HepG2 (cell line): Measurements from ENCODE around the gene TOR4A.

ENCODE experiments used
- ATF1 ChIP-seq: IDR thresholded peaks from 2 replicates; pipeline ENCODE4 v1.6.1; 2016; ENCODE audit warnings: mild to moderate bottlenecking, control low read depth
- CTCF ChIP-seq: sonication (generic); formaldehyde crosslinking; IDR thresholded peaks from 2 replicates; pipeline ENCODE4 v1.5.0; 2020; ENCODE audit warnings: mild to moderate bottlenecking, missing genetic modification reagents, moderate library complexity
- KLF13 ChIP-seq: sonication (generic); formaldehyde crosslinking; IDR thresholded peaks from 2 replicates; pipeline ENCODE4 v1.4.0; 2020; ENCODE audit warnings: mild to moderate bottlenecking, missing genetic modification reagents
- KLF6 ChIP-seq: IDR thresholded peaks from 2 replicates; pipeline ENCODE4 v1.8.0; 2016; ENCODE audit warnings: missing biosample characterization, missing genetic modification reagents
- NFE2L2 ChIP-seq: fragments of 150-350 bp; IDR thresholded peaks from 2 replicates; pipeline ENCODE4 v1.6.1; 2014; ENCODE audit warnings: low read length
- NPAS2 ChIP-seq: sonication (generic); formaldehyde crosslinking; IDR thresholded peaks from 2 replicates; pipeline ENCODE4 v1.8.0; 2022; ENCODE audit warnings: mild to moderate bottlenecking, missing genetic modification reagents, borderline replicate concordance
- PHF8 ChIP-seq: sonication (generic); formaldehyde crosslinking; IDR thresholded peaks from 2 replicates; pipeline ENCODE4 v1.5.0; 2020; ENCODE audit warnings: missing genetic modification reagents
- SOX5 ChIP-seq: IDR thresholded peaks from 2 replicates; pipeline ENCODE4 v1.6.1; 2016; ENCODE audit warnings: borderline replicate concordance
- ZNF124 ChIP-seq: sonication (generic); formaldehyde crosslinking; IDR thresholded peaks from 2 replicates; pipeline ENCODE4 v1.4.0; 2020; ENCODE audit warnings: missing genetic modification reagents
- ZNF598 ChIP-seq: sonication (generic); formaldehyde crosslinking; IDR thresholded peaks from 2 replicates; pipeline ENCODE4 v1.5.1; 2020; ENCODE audit warnings: mild to moderate bottlenecking, missing genetic modification reagents, borderline replicate concordance
- TF ChIP-seq, protein P1 (sequence below): sonication (generic); formaldehyde crosslinking; IDR thresholded peaks from 2 replicates; pipeline ENCODE4 v1.4.0; 2020; ENCODE audit warnings: missing genetic modification reagents

DNA sequence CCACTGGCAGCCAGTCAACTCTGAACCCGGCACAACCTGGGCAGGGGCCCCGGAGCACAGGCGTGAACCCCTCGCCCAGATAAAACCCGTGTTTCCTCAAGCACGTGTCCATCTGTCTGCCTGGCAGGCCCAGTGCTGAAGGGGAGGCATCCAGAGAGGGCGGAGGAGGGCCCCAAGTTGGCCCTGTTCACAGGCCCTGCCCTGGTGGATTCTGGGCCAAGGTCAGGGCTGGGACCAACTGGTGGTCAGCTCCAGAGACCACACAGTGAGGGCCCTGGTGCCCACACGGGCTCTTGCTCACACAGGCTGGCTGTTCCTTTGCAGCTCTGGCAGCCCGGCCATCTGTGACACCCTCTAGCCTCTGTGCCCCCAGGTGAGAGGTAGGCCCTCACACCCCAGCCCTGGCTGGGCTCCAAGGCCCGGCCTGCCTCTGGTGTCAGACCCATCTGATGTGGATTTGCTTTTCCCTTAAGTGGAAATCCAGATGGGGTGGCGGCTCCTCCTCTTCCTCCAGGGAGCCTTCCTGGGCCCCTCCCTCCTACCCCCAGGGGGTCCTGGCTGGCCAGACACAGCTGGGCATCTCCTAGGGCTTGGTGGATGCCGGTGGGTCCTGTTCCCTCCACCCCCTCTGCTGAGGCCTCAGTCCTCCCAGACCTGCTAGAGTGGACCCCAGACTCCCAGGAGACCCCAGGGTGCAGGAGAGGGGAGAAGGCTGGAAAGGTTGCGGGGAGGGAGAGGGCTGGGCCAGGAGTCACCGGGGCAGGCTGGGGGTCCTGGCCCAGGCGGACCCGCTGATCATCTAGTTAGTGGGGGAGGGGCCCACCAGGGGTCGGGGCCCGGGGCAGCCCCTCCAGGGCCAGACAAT lies 27.0 kb upstream of the TOR4A start:
- no peak for TF ChIP-seq ZNF598 (CRISPR knock-in tag)
- no peak for TF ChIP-seq CTCF (CRISPR knock-in tag)
- TF ChIP-seq KLF6, result no peak
- TF ChIP-seq NFE2L2, result no peak
- TF ChIP-seq KLF13 (CRISPR knock-in tag), result no peak
- TF ChIP-seq NPAS2 (CRISPR knock-in tag), result no peak
- no peak for TF ChIP-seq SOX5 (CRISPR knock-in tag)
- TF ChIP-seq, protein P1, sequence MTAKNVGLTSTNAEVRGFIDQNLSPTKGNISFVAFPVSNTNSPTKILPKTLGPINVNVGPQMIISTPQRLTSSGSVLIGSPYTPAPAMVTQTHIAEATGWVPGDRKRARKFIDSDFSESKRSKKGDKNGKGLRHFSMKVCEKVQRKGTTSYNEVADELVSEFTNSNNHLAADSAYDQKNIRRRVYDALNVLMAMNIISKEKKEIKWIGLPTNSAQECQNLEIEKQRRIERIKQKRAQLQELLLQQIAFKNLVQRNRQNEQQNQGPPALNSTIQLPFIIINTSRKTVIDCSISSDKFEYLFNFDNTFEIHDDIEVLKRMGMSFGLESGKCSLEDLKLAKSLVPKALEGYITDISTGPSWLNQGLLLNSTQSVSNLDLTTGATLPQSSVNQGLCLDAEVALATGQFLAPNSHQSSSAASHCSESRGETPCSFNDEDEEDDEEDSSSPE, result no peak
- TF ChIP-seq ZNF124 (CRISPR knock-in tag), result no peak
- TF ChIP-seq ATF1 (CRISPR knock-in tag), result no peak
- TF ChIP-seq PHF8 (CRISPR knock-in tag), result no peak
